NCI-H2227 (cell line): Measurements from ENCODE around the gene HDX.
"Not testable (repeated sequence)": the region's sequence is repeated elsewhere in the genome, so short reads cannot be mapped to it uniquely, and the experiment has no call there.

ENCODE experiments used
- DNase-seq: peaks from one replicate; lab custom pipeline; 2025; ENCODE audit not compliant: unreplicated experiment; lab: John Stamatoyannopoulos, UW

The HDX gene

GRCh38 chrX:84339507-84340364 is 162.5 kb downstream of the HDX start:
- DNase-seq = no peak

DNA sequence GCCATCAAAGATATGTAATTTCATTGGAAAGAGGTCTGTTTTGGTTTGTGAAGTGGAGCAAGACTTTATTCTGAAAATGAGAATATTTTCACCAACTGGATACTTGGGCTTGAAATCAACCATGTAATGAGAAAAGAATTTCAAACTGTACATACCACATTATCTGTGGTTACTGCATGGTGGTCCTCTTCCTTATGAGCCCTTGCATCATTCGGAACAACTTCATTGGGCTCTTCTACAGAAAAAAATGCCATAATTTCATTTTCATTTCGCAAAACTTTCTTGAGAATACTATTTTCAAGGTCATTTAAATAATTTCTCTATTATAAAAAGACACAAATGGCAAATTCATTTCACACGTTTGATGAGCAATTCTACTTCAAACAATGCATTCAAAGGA is 165.6 kb downstream of the HDX start:
- no peak for DNase-seq

GRCh38 chrX:84335121-84335520 is 167.1 kb downstream of the HDX start:
- no peak for DNase-seq

DNA sequence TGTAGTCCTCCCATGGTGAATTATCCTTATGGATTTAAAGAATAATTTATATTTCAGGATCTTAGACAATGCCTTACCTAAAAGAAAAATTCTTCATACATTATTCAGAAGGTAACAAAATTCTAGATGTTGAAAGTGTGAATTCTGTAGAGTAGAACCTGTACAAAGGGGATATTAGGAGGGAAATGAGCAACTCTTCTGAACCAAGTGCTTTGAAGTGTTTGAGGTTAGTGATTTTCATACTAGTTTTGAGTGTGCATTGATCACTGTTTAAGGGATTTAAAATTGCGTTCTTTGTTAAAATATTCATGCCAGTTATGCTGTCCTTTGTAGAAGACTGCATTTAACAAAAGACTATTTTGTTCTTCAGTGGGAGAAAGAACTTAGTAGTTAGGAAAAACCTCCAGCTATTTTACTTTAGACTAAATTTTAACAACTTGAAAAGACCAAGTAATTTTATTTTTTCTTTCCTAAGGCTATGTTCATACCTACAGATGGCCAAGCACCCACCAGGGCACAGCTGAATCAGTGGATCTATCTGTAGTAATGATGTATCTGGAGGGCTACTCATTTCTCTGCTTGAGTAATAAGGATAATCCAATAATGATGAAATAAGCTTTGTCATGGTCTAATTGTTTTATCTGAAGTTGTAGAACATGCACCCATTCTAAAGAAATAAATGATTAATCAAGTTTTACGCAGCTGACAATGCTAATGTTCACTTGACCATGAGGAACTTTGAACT is 180.0 kb downstream of the HDX start:
- DNase-seq = no peak

GRCh38 chrX:84320614-84321013 is 181.6 kb downstream of the HDX start:
- no peak for DNase-seq

GRCh38 chrX:84320023-84320422 is 182.2 kb downstream of the HDX start:
- no peak for DNase-seq

- no peak for DNase-seq
Measured at GRCh38 chrX:84318661-84319060, 183.6 kb downstream of the HDX start.

DNA sequence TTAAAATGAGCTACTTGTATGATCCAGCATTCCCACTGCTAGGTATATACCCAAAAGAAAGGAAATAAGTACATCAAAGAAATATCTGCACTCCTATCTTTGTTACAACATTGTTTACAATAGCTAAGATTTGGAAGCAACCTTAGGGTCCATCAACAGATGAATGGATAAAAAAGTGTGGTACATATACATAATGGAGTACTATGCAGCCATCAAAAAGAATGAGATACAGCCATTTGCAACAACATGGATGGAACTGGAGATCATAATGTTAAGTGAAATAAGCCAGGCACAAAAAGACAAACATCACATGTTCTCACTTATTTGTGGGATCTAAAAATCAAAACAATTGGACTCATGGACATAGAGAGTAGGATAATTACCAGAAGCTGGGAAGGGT is 186.3 kb downstream of the HDX start:
- DNase-seq = not testable (repeated sequence)
